Lower lobe of right lung (tissue), 2 donors: ENCODE data around the gene FALEC. TPM values are rescaled to one million over a fixed set of nuclear protein-coding genes. Genes with fewer than 3 reads are reported as not detected.

Experiments used
- ATAC-seq, 2 donors: fragments of 200-7000 bp; cut with Tn5 transposase; one replicate each; pipeline ENCODE4 v1.9.1; 2020 to 2022; ENCODE audit warnings: mild to moderate bottlenecking in 2 of 2, moderate library complexity in 2 of 2
- DNase-seq: peaks from one replicate; pipeline ENCODE4 v3.0.0-alpha.2; 2020
- H3K27ac ChIP-seq: fragments of 200-600 bp; one replicate; pipeline ENCODE4 v1.8.0; 2022
- H3K27me3 ChIP-seq: fragments of 200-600 bp; one replicate; pipeline ENCODE4 v1.8.0; 2022; ENCODE audit warnings: low read depth
- H3K36me3 ChIP-seq: fragments of 200-600 bp; one replicate; pipeline ENCODE4 v1.8.0; 2022; ENCODE audit warnings: mild to moderate bottlenecking
- H3K4me1 ChIP-seq: fragments of 200-600 bp; one replicate; pipeline ENCODE4 v1.8.0; 2022
- H3K4me3 ChIP-seq: fragments of 200-600 bp; one replicate; pipeline ENCODE4 v1.8.0; 2022; ENCODE audit warnings: mild to moderate bottlenecking
- H3K9me3 ChIP-seq: fragments of 200-600 bp; one replicate; pipeline ENCODE4 v1.8.0; 2022
- CTCF ChIP-seq: fragments of 200-600 bp; IDR thresholded peaks from one replicate; pipeline ENCODE4 v1.8.0; 2022; ENCODE audit warnings: antibody characterized with exemption, mild to moderate bottlenecking
- intact Hi-C: fragments of 100-400 bp; cut with DNase I; formaldehyde crosslinking; loops from one replicate; pipeline ENCODE4 v1.11.0; 2022
- total RNA-seq: library from RNA; stranded (reverse); fragmentation: NEBNext Ultra II Directional; extraction: Animal tissue kit (Norgen Biotek cat#: 25700); gene quantifications from one replicate; pipeline ENCODE4 v1.2.1, GENCODE V29; 2021
- donor health status: DM: no; HTN: yes; CAD: no; lungs with severe emphysema.

Gene FALEC
- total RNA-seq, 1 donor from 2014 or later, result not detected

DNA sequence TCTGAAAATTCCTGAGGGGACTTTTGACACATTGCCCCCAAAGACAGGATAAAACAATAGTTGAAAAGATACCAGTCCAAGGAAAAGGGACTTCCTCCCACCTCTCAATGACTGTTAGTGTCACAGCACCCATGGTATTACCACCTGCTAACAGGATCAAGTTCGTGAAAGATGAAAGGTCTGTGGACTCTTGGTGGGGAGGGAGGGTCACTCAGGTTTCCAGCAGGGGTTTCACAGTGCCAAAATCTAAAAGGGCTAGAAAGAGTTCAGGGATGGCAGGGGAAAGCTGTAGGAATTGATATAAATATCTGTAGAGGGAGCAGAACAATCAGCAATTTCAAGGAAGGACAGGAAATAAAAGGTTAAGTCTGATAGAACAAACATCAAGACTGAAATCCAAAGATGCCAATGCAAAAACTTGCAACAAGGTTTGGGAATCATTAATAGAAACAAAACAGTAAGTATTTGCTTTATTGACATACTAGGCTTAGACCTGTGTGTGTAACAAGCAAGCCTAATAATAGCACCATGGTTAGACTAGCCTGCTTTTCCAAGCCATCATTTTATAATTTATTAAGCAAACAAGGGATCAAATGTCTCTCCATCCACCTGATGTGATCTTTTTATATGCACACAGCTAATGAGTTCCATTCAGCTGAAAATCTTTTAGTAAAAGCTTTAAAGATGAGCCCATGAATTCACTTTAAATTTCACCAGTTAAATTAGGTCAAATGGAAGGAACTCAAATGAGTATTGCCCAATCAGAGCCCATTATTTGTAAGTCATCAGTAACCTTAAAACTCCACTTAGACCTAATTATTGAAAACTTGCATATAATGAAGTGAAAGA lies 60.2 kb downstream of the FALEC start:
- peak overlapping the region; percentile 96 for H3K4me3 ChIP-seq
- H3K27ac ChIP-seq, result peak overlapping the region; percentile 99
- ATAC-seq (no peak), DNase-seq (no peak)
- H3K27me3 ChIP-seq, result no peaks in the 10 kb centered on the region
- intact Hi-C loops, result loop anchor here (10.0 kb wide), 1 partner anchor 49 kb away; the partner anchor contains the start of gene ENSA
- peaks cover 62% of the 10 kb centered on the region for H3K4me1 ChIP-seq
- H3K36me3 ChIP-seq, result peaks cover 72% of the 10 kb centered on the region
- no peak for TF ChIP-seq CTCF
- H3K9me3 ChIP-seq, result no peaks in the 10 kb centered on the region

DNA sequence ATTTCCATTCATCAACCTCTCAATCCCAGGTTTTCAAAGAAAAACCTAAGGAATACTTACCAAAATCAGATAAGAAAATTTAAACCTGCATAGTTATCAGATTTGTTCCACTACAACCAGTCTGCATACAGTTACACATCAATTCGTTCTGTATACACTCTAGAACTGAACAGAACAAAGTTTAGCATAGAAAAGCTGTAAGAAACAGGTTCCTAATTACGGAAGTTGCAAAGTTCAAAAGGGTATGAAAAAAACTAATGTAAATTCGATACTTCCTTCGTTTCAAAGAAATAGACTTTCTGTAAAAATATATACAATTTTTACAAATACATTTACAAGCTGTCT lies 60.8 kb downstream of the FALEC start:
- TF ChIP-seq CTCF, result no peak
- H3K36me3 ChIP-seq, result peaks cover 66% of the 10 kb centered on the region
- peak overlapping the region; percentile 96 for H3K4me3 ChIP-seq
- H3K4me1 ChIP-seq, result peaks cover 56% of the 10 kb centered on the region
- peak overlapping the region; percentile 99 for H3K27ac ChIP-seq
- no peaks in the 10 kb centered on the region for H3K27me3 ChIP-seq
- no peaks in the 10 kb centered on the region for H3K9me3 ChIP-seq
- no peak for ATAC-seq
- no peak for DNase-seq
- intact Hi-C loops, result loop anchor here (10.0 kb wide), 1 partner anchor 48 kb away; the partner anchor contains the start of gene ENSA

DNA sequence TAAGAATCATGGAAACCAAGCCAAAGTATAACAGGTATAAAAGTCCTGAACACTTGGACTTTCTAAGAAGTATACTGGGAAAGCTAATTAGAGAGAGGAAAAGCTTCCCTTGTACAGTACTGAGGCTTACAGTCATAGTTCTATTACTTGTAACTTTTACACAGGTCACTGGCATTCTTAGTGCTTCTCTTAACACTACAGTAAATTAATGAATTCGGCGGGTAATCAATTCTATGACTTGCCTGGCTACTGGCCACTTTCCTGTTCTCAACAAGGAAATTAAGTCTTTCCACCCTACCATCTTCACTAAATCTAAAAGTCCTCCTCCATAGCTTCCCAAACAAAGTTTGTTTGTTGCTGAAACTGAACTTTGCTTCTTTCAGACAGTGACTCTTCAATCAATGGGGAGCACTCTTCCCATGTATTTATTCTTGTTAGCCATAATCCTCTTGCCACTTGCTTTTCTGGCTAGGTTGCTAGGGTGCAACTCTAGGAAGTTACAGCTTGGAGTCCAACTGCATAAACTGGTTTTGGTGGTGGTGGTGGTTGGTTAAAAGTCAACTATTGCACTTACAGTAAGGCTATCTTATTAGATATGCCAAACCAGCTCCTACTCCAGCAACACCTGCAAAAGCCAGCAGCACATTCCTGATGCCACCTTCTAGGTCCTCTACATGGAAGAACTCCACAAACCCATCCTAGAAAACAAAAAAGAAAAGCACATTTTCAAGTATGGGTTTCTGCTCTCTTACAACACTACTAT lies 61.4 kb downstream of the FALEC start:
- intact Hi-C loops, result loop anchor here (10.0 kb wide), 1 partner anchor 48 kb away; the partner anchor contains the start of gene ENSA
- peaks cover 51% of the 10 kb centered on the region for H3K4me1 ChIP-seq

GRCh38 chr1:150577557-150578271 lies 62.2 kb downstream of the FALEC start:
- DNase-seq (no peak), ATAC-seq (no peak)
- intact Hi-C loops, result loop anchor here (10.0 kb wide), 1 partner anchor 47 kb away; the partner anchor contains the start of gene ENSA
- H3K4me1 ChIP-seq, result peaks cover 51% of the 10 kb centered on the region
- no peak for TF ChIP-seq CTCF
- H3K27ac ChIP-seq, result peak overlapping the region; percentile 99
- H3K4me3 ChIP-seq, result peak overlapping the region; percentile 96
- H3K36me3 ChIP-seq, result peaks cover 53% of the 10 kb centered on the region
- H3K27me3 ChIP-seq, result no peaks in the 10 kb centered on the region
- H3K9me3 ChIP-seq, result no peaks in the 10 kb centered on the region

More for the DNA sequence above, 61.4 kb downstream of the FALEC start:
- Histone ChIP-seq H3K9me3 (no peaks in the 10 kb centered on the region), H3K27me3 (no peaks in the 10 kb centered on the region), H3K36me3 (peaks cover 60% of the 10 kb centered on the region), H3K4me3 (peak overlapping the region; percentile 96), H3K27ac (peak overlapping the region; percentile 99)
- DNase-seq, result no peak
- ATAC-seq, result no peak
- TF ChIP-seq CTCF, result no peak
